NCI-H2081 (cell line): ENCODE data around the gene RALGPS1.
A peak's percentile ranks its signal among the peaks of the same experiment; 100 is the strongest.

Source experiments
- DNase-seq, 2 experiments: peaks; one replicate each; lab custom pipeline; 2025; lab: John Stamatoyannopoulos, UW

Gene RALGPS1

DNA sequence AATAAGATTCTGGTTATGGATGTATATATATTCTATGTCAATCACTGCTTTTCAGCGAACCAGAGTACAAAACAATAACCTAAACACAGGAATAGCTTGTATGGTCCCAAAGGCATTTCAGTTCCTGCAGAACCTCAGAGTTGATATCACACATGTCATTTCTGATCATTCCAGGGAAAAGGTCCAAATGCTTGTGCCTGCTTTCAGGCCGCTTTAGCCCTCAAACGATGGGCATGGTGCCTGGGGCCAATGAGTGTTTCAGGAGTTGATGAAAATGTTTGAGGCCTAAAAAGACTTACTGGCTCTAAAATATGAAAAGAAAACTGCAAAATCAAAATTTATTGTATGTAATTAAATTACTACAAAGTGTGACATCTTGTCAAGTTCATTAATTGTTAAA lies 185.1 kb downstream of the RALGPS1 start:
- no peak for DNase-seq

GRCh38 chr9:127102176-127102575 lies 187.6 kb downstream of the RALGPS1 start:
- DNase-seq, result no peak

DNA sequence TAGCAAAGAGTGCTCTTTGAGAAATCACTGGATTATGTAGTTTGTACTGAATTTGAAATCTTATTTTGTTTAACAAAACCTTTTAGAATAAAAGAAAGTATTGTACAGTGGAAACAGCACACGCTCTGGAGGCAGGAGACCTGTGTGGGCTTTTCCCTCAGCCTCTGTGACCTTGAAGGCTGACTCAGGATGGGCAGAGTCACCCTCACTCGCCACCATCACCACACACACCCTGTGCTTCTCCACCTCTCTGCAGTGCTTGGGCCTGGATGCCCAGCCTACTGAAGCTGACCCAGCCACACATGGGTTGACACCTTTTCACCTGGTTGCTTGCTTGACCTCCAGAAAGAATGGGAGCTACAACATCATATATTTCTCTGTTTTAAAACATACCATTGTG lies 188.2 kb downstream of the RALGPS1 start:
- no peak for DNase-seq

GRCh38 chr9:127104581-127105311 lies 190.2 kb downstream of the RALGPS1 start:
- DNase-seq, result no peak

GRCh38 chr9:127105805-127106465 lies 191.4 kb downstream of the RALGPS1 start:
- DNase-seq, result no peak

DNA sequence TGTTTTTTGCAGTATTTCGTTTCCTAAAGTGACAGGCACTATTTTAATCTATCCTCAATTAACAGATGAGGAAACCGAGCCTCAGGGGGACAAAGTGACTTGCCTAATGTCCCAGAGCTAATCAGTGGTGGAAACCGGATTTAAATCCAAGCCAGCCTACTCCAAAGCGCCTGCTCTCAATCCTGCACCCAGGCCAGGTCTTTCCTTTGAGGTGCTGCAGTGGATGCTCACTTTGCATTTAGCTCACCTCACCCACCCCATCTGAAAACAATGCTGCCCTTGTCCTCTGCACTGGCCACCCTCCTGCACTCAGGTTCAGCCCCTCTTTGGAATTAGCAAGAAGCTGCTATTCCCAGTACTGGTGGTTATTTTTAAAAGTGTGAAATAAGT lies 191.9 kb downstream of the RALGPS1 start:
- no peak for DNase-seq

DNA sequence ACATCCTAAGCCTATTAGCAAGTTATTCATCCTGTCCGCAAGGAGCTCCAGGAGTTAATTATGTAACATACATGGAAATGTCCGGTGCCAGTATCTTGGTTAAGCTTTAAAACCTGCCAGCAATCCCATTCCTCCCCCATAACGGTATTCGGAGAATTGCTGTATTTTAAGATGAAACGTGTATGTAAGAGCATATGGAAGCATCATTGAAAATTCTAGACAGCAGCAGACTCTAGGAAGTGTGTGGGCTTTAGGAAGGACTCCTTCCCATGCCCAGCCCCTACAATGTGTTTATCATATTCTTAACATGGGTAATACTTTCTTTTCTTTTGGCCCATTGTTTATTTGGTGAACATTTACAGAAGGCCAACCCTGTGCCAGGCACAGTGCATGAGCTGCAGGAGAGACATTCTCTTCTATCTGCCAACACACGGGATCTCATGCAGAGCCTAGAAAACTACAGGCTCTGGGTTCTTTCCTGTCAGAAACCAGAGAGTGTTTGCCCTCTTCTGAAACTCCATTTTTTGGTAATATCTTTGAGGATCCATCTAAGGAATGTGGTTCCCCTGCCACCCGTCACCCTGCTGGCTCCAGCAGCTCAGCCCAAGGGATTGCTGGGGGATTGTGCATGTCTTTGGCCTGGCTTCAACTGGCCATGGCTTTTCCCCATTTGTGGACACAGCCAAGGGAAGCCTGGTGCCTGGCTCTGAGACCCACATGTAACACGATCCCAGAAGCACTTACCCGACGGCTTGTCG lies 192.8 kb downstream of the RALGPS1 start:
- no peak for DNase-seq

DNA sequence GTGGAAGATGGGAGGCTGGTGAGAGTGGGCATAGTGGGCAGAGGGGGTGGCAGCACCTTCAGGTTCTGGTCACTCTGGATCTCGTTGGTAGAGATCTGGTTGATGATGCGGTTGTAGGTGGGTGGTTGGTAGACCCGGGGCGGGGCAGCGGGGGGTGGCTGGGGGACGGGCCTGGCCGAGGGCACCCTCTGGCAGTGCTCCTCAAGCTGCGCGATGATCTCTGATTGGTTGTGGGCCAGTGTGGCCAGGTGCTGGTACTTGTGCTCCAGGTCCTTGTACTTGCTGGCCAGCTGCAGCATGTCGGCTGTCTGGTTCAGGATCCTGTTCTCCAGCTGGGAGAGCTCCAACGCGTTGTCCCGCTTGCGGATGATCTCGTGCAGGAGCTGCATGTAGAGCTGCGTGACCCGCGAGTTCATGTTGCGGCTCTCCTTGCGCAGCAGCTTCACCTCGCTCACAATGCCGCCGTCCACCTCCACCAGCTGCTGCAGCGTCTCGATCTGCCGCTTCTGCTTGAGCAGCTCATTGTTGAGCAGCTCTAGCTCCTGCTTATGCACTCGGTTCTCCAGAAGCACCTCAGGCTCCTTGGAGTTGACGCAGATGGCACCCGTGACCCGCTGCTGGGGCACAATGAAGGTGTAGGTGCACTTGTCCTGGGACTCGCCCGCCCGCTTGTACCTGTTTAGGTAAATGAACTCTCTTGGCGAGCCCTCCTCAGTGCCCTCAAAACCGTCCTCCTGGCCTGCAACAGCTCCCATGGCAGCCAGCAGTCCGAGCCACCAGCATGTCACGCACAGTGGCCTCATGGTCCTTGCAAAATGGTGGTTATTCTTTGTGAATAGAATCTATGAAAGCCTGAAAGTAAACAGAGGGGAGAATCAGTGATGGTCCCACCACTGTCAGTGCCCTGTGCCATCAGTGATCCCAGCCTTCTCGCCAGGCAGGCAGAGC lies 193.6 kb downstream of the RALGPS1 start:
- DNase-seq, result no peak

GRCh38 chr9:127109212-127109711 lies 194.7 kb downstream of the RALGPS1 start:
- no peak for DNase-seq

GRCh38 chr9:127112056-127112455 lies 197.5 kb downstream of the RALGPS1 start:
- peak in 1 of 2 experiments; percentile 7 for DNase-seq

DNA sequence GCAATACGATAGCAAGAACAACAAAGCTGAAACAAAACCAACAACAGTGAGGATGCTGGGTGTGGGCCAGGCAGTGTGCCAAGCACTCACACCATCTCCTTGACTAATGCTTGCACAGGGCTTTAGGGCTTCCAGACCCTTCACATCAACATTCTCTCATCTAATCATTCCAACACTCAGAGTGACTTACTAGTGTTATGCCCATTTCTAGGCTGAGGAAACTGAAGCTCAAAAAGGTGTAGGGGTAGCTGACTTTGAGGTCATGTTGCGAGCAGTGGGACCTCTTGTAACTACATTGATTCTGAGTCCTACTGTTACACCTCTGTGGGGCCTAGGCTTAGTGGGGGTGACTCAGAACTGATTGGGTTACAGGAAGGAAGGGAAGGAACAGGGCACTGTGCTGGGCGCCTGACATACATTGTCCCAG lies 198.2 kb downstream of the RALGPS1 start:
- no peak for DNase-seq

DNA sequence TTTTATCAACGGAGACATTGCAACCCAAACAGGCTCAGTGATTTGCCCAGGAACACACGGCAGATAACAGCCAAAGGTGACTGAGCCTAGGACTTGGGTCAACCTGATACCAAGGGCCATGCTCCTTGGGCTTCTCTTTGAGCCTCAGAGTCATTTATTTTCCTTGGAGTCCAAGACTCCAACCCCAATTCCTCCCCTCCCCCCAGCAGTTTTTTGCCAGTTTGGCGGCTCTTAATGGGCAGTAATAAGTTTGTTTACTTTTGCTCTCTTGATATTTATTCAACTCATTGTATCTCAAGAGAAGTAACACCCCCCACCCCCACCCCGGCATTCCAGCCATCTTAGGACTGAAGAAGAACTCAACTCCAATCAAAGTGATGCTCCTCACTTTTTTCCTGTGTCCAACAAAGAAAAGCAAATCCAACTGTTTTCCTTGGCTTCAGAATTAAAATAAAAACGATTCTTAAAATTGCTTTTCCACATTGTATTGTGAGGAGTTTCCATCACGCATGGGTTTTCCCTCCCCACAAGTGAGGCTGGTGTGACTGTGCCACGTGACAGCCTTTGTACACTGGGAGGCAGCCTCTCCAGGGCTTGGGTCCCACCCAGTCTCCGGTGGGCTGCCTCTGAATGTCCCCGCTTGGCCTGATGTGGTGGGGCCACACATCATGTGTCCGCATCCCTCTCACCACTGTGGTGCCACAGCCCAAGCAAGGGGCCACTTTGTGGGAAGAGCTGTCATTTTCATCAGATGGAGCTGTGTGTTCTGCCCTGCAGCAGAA lies 198.8 kb downstream of the RALGPS1 start:
- DNase-seq, result no peak

DNA sequence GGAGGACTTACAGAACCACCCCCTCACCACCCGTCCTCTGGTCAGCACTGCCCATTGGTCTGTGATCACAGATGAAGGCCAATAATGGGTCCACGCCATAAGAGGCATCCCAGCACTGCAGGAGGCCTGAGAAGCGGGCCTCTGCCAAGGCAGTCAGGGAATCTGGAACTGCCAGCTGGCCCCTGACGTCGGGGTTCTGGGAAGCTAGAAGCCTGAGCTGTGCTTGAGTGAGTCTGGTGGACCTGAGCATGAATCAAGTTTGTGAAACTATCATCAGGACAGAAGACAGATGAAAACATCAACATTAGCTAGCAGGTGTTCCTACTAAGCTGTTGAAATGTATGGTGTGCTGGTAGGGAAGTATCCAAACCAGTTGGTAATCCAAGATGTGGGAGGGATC lies 200.0 kb downstream of the RALGPS1 start:
- no peak for DNase-seq

GRCh38 chr9:127116088-127116726 lies 201.6 kb downstream of the RALGPS1 start:
- no peak for DNase-seq

DNA sequence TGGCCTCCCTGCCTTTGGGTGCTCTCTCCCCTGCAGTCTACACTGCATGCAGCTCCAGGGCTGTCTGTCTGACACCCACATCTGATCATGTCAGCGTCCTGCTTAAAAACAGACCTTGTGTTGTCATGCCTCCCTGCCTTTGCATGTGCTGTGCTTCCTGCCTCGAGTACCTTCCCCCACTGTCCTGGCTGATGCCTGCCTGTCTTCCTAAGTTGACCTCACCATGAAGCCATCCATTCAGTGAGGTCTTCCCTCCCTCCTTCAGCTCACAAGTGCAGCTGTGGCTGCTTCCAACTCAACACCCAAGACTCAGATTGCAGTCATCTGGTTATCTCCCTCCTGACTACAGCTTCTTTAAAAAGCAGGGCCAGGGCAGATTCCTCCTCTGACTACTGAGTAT lies 202.4 kb downstream of the RALGPS1 start:
- no peak for DNase-seq

DNA sequence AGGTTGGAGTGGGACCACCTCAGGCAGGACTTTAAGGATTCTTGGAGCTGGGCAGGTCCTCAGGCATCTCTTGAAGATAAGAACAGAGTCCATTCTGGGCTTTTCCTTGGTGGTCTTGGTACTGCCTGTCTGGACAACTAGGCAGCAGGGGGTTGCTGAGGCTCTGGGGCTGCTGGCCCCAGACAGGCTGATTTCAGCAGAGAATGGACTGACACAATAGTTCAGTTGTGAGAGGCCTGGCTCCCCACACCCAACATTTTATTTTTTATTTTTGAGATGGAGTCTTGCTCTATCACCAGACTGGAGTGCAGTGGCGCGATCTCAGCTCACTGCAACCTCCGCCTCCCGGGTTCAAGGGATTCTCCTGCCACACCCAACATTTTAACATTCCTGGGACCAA lies 203.2 kb downstream of the RALGPS1 start:
- DNase-seq, result no peak

GRCh38 chr9:127118597-127119319 lies 204.2 kb downstream of the RALGPS1 start:
- DNase-seq, result no peak

DNA sequence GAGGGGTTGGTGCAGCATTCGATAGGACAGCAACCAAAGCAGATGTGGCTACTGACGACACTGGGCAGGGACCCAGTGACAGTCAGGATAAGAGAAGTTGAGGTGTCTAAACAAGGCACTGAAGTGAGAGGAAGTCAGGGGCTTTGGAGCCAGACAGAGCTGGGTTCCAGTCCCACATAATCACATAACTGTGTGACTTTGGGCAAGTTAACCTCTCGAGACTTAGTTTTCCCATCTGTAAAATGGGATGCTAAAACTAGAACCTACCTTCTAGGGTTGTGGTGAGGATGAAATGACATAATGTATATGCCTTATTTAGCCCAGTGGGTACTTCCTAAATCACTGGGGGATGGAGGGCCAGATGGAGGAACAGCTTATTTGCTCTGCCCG lies 204.7 kb downstream of the RALGPS1 start:
- no peak for DNase-seq

DNA sequence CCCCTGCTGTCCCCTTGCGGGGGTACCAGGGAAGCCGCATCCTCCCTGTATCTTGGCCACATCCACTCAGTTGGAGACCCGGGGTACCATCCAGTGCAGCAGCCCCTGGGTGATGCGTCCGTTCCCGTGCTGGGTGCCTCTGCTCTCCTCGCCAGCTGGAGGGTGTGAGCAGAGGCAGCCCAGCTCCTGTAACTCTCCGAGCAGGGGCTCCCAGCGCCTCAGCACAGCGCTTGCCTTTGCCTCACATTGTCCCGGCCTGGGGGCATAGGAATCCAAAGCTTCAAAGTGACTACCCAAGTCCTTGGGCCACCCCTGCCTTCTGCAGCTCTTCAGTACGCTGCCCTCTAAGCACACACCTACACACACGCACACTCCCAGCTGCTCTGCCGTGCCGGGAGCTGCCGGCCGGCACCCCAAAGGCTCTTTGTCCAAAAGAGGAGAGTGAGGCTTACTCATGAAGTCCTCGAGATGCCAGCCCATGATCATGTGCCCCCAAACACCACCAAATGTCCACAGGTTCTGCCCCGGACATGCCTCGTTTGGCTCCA lies 207.1 kb downstream of the RALGPS1 start:
- DNase-seq, result no peak
